Small intestine (tissue), 7 donors: ENCODE measurements around the gene LYZ. TPM values are rescaled to one million over a fixed set of nuclear protein-coding genes. Genes with fewer than 3 reads are reported as not detected.

Experiments
- DNase-seq, 2 donors: peaks; one replicate each; pipeline versions ENCODE4 v3.0.0 to v3.0.0-alpha.2; 2013
- FAIRE-seq: peaks from 2 replicates; lab custom pipeline; 2012; peaks lifted over from hg19 to GRCh38; lab: Jason Lieb, UNC
- H3K27ac ChIP-seq, 3 donors: one replicate each; pipeline ENCODE4 v1.5.1; 2013; ENCODE audit warnings: low read length in 2 of 3, mild to moderate bottlenecking in 2 of 3, control low read depth in 1 of 3, inconsistent platforms in 1 of 3, low read depth in 1 of 3, moderate library complexity in 1 of 3
- H3K27me3 ChIP-seq, 3 donors: one replicate each; pipeline ENCODE4 v1.6.1; 2013; ENCODE audit warnings: low read length in 3 of 3, inconsistent platforms in 1 of 3; ENCODE audit not compliant: control insufficient read depth in 3 of 3, insufficient read depth in 3 of 3
- H3K36me3 ChIP-seq, 3 donors: one replicate each; pipeline ENCODE4 v1.6.1; 2013; ENCODE audit warnings: low read length in 3 of 3, inconsistent platforms in 1 of 3, low read depth in 1 of 3, mild to moderate bottlenecking in 1 of 3, moderate library complexity in 1 of 3; ENCODE audit not compliant: control insufficient read depth in 3 of 3, insufficient read depth in 2 of 3
- H3K4me1 ChIP-seq, 3 donors: one replicate each; pipeline ENCODE4 v1.6.1; 2013; ENCODE audit warnings: low read length in 2 of 3, inconsistent platforms in 1 of 3, low read depth in 1 of 3, mild to moderate bottlenecking in 1 of 3, moderate library complexity in 1 of 3; ENCODE audit not compliant: control insufficient read depth in 3 of 3, insufficient read depth in 2 of 3
- H3K4me3 ChIP-seq, 3 donors: one replicate each; pipeline ENCODE4 v1.5.1; 2013; ENCODE audit warnings: low read length in 3 of 3, control low read depth in 1 of 3, inconsistent platforms in 1 of 3, low read depth in 1 of 3, mild to moderate bottlenecking in 1 of 3, moderate library complexity in 1 of 3
- H3K9me3 ChIP-seq, 2 donors: one replicate each; pipeline ENCODE4 v1.6.1; 2013; ENCODE audit warnings: low read depth in 1 of 2, low read length in 1 of 2; ENCODE audit not compliant: control insufficient read depth in 2 of 2, insufficient read depth in 1 of 2
- WGBS, 3 donors: extraction: QIAGEN DNeasy Blood & Tissue Kit; methylation state at CpG; one replicate each; pipeline ENCODE4 v1.1.7; 2013; 5-methylcytosine and 5-hydroxymethylcytosine counted together
- polyA plus RNA-seq, 4 donors: library from polyadenylated mRNA; stranded (reverse) in 3 of 4; unstranded in 1 of 4; fragments of 200-250 nt in 3 of 4; fragments of 120-200 nt in 1 of 4; gene quantifications; one replicate each; pipeline versions ENCODE4 v1.2.1 to v1.2.3, GENCODE V29; 2013
- donor health status: healthy with polysubstance abuse.
- donor health status: control.
- donor health status: control.
- donor health status: Bipolar disorder and iron deficiency.
- donor health status: healthy.

LYZ gene
- polyA plus RNA-seq, 4 donors, result 69.6 to 836 (median 212) TPM

GRCh38 chr12:69318225-69318624 lies 30.0 kb upstream of the LYZ start:
- H3K9me3 ChIP-seq, result peaks cover 0 to 22% of the 10 kb centered on the region in 2 donors
- 92 to 98% (median 97%) methylated on average over 2 of the region's 2 CpGs for WGBS, 3 donors
- DNase-seq (no peak), FAIRE-seq (no peak)
- H3K4me1 ChIP-seq, result no peaks in the 10 kb centered on the region
- H3K27me3 ChIP-seq, result no peaks in the 10 kb centered on the region
- H3K36me3 ChIP-seq, result no peaks in the 10 kb centered on the region
- no peak overlapping the region for H3K27ac ChIP-seq
- H3K4me3 ChIP-seq, result no peak overlapping the region

GRCh38 chr12:69321351-69321750 lies 26.8 kb upstream of the LYZ start:
- peaks cover 0 to 14% of the 10 kb centered on the region in 2 donors for H3K9me3 ChIP-seq
- 64 to 76% (median 74%) methylated on average over 1 of the region's 1 CpG for WGBS, 3 donors
- H3K27me3 ChIP-seq, result no peaks in the 10 kb centered on the region
- FAIRE-seq, result no peak
- H3K36me3 ChIP-seq, result no peaks in the 10 kb centered on the region
- no peaks in the 10 kb centered on the region for H3K4me1 ChIP-seq
- no peak overlapping the region for H3K4me3 ChIP-seq
- DNase-seq, result no peak
- H3K27ac ChIP-seq, result no peak overlapping the region

- Histone ChIP-seq H3K4me3 (no peak overlapping the region), H3K9me3 (peaks cover 0 to 6% of the 10 kb centered on the region in 2 donors), H3K4me1 (peaks cover 0 to 9% (median 0%) of the 10 kb centered on the region in 3 donors), H3K27ac (no peak overlapping the region), H3K27me3 (no peaks in the 10 kb centered on the region), H3K36me3 (no peaks in the 10 kb centered on the region)
- DNase-seq (no peak), FAIRE-seq (no peak)
- 81 to 88% (median 85%) methylated on average over 2 of the region's 2 CpGs for WGBS, 3 donors
These were observed 23.2 kb upstream of the LYZ start for GRCh38 chr12:69324797-69325466.

- Histone ChIP-seq H3K27me3 (no peaks in the 10 kb centered on the region), H3K9me3 (no peaks in the 10 kb centered on the region), H3K36me3 (no peaks in the 10 kb centered on the region), H3K4me3 (no peak overlapping the region), H3K27ac (no peak overlapping the region), H3K4me1 (peaks cover 0 to 25% (median 0%) of the 10 kb centered on the region in 3 donors)
- WGBS, 3 donors, result 71 to 91% (median 87%) methylated on average over 3 of the region's 3 CpGs
- no peak for FAIRE-seq
- no peak for DNase-seq
These were observed 19.8 kb upstream of the LYZ start for GRCh38 chr12:69328426-69328825.

- H3K27ac ChIP-seq, result peak overlapping the region; percentile 60 to 88 (median 82)
- H3K4me1 ChIP-seq, result peaks cover 0 to 33% (median 0%) of the 10 kb centered on the region in 3 donors
- no peaks in the 10 kb centered on the region for H3K27me3 ChIP-seq
- H3K4me3 ChIP-seq, result peak overlapping the region in 2 of 3 donors; percentile 47 to 50
- WGBS, 3 donors, result 8 to 28% (median 14%) methylated on average over 8 of the region's 8 CpGs
- no peak for FAIRE-seq
- DNase-seq, result peak in 1 of 2 donors; percentile 35
- H3K36me3 ChIP-seq, result no peaks in the 10 kb centered on the region
- no peaks in the 10 kb centered on the region for H3K9me3 ChIP-seq
These were observed 18.3 kb upstream of the LYZ start for GRCh38 chr12:69329669-69330428.

GRCh38 chr12:69330475-69331473 lies 17.4 kb upstream of the LYZ start:
- 1 to 7% (median 1%) methylated on average over 18 of the region's 18 CpGs for WGBS, 3 donors
- Histone ChIP-seq H3K27me3 (no peaks in the 10 kb centered on the region), H3K36me3 (no peaks in the 10 kb centered on the region), H3K9me3 (no peaks in the 10 kb centered on the region), H3K27ac (peak overlapping the region; percentile 77 to 90 (median 88)), H3K4me1 (peaks cover 0 to 33% (median 0%) of the 10 kb centered on the region in 3 donors), H3K4me3 (peak overlapping the region in 2 of 3 donors; percentile 47 to 50)
- FAIRE-seq, result peak; percentile 59
- peak; percentile 80 to 86 for DNase-seq

- Histone ChIP-seq H3K27ac (peak overlapping the region; percentile 77 to 90 (median 88)), H3K36me3 (no peaks in the 10 kb centered on the region), H3K4me3 (peak overlapping the region in 2 of 3 donors; percentile 47 to 50), H3K9me3 (no peaks in the 10 kb centered on the region), H3K27me3 (no peaks in the 10 kb centered on the region), H3K4me1 (peaks cover 0 to 33% (median 0%) of the 10 kb centered on the region in 3 donors)
- DNase-seq (peak; percentile 69 to 72), FAIRE-seq (no peak)
- 5 to 28% (median 25%) methylated on average over 7 of the region's 7 CpGs for WGBS, 3 donors
These were observed 16.7 kb upstream of the LYZ start for GRCh38 chr12:69331519-69331908.
